Measurements from ENCODE around the gene BMPR1A. TPM values are rescaled to one million over a fixed set of nuclear protein-coding genes. Genes with fewer than 3 reads are reported as not detected.
"Not testable (repeated sequence)": the region's sequence is repeated elsewhere in the genome, so short reads cannot be mapped to it uniquely, and the experiment has no call there.

Gene BMPR1A
- total RNA-seq, 1 donor: 71.7 TPM

DNA sequence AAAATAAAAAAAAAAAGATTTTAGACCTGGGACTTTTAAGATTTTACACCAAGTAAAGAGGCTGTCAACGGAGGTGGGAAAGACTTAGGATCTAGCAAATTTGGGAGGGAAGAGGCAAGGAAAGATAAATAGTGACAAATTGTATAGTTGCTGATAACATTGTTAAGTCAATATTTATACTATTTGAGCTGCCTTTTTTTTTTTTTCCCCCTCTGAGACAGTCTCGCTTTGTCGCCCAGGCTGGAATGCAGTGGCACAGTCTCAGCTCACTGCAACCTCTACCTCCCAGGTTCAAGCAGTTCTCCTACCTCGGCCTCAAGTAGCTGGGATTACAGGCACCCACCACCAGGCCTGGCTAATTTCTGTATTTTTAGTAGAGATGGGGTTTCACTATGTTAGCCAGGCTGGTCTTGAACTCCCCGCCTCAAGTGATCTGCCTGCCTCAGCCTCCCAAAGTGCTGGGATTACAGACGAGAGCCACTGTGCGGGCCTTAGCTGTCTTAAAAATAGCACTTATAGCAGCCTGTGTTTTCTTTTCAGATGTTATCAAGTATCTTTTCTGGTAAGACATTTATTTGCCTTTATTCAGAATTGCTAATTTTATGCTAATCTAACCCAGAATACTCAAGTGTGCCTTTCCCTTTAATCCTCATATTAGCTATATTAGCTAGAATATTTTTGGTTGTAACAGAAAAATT is 106.5 kb downstream of the BMPR1A start:
- no peaks in the 10 kb centered on the region for H3K9me3 ChIP-seq (ENCODE audit: low read depth, low read length)
- H4K20me1 ChIP-seq (ENCODE audit: insufficient read depth, low read length): no peaks in the 10 kb centered on the region
- no peaks in the 10 kb centered on the region for H3K27me3 ChIP-seq (ENCODE audit: insufficient read depth, low read length)
- no peak overlapping the region for H3K4me3 ChIP-seq (ENCODE audit: insufficient read depth, low read length)
- no peaks in the 10 kb centered on the region for H3K36me3 ChIP-seq (ENCODE audit: insufficient read depth, low read length)
- TF ChIP-seq, protein P1, sequence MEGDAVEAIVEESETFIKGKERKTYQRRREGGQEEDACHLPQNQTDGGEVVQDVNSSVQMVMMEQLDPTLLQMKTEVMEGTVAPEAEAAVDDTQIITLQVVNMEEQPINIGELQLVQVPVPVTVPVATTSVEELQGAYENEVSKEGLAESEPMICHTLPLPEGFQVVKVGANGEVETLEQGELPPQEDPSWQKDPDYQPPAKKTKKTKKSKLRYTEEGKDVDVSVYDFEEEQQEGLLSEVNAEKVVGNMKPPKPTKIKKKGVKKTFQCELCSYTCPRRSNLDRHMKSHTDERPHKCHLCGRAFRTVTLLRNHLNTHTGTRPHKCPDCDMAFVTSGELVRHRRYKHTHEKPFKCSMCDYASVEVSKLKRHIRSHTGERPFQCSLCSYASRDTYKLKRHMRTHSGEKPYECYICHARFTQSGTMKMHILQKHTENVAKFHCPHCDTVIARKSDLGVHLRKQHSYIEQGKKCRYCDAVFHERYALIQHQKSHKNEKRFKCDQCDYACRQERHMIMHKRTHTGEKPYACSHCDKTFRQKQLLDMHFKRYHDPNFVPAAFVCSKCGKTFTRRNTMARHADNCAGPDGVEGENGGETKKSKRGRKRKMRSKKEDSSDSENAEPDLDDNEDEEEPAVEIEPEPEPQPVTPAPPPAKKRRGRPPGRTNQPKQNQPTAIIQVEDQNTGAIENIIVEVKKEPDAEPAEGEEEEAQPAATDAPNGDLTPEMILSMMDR (IDR thresholded peaks at IDR 0.05; ENCODE audit: extremely low read depth, low read depth, low read length): no peak
- H3K4me1 ChIP-seq (ENCODE audit: insufficient read depth, low read length): peaks cover under 1% of the 10 kb centered on the region
- H3K4me2 ChIP-seq (ENCODE audit: insufficient read depth, low read length): no peak overlapping the region
- DNase-seq (ENCODE audit: insufficient read length, low spot score, missing footprints): no peak
- H3K27ac ChIP-seq (ENCODE audit: low read depth, low read length): no peak overlapping the region
- H3K79me2 ChIP-seq (ENCODE audit: insufficient read depth, low read length): peaks cover 4% of the 10 kb centered on the region
- H2AFZ ChIP-seq (ENCODE audit: low read length): no peak overlapping the region

DNA sequence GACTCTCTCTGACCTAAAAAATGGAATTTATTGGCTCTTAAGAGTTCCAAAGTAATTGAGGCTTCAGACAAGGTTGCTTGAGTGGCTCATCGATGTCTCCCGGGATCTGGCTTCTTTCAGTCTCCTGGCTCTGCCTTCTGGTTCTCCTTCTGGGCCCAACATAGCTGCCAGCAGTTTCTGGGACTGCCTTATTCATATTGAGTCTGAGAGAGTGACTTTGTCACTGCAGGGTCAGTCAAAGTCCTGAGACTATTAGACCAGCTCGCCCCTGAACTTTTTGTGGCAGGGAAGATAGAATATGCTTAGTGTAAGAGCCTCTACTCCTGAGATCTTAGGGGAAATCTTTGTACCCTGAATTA is 107.0 kb downstream of the BMPR1A start:
- DNase-seq (ENCODE audit: insufficient read length, low spot score, missing footprints): no peak
- no peaks in the 10 kb centered on the region for H3K9me3 ChIP-seq (ENCODE audit: low read depth, low read length)
- H3K27me3 ChIP-seq (ENCODE audit: insufficient read depth, low read length): no peaks in the 10 kb centered on the region
- H3K79me2 ChIP-seq (ENCODE audit: insufficient read depth, low read length): peaks cover 4% of the 10 kb centered on the region
- H3K4me2 ChIP-seq (ENCODE audit: insufficient read depth, low read length): no peak overlapping the region
- no peaks in the 10 kb centered on the region for H3K4me1 ChIP-seq (ENCODE audit: insufficient read depth, low read length)
- no peaks in the 10 kb centered on the region for H3K36me3 ChIP-seq (ENCODE audit: insufficient read depth, low read length)
- TF ChIP-seq, protein P1 (IDR thresholded peaks at IDR 0.05; ENCODE audit: extremely low read depth, low read depth, low read length): no peak
- H3K27ac ChIP-seq (ENCODE audit: low read depth, low read length): no peak overlapping the region
- H2AFZ ChIP-seq (ENCODE audit: low read length): no peak overlapping the region
- no peak overlapping the region for H3K4me3 ChIP-seq (ENCODE audit: insufficient read depth, low read length)
- H4K20me1 ChIP-seq (ENCODE audit: insufficient read depth, low read length): no peaks in the 10 kb centered on the region

DNA sequence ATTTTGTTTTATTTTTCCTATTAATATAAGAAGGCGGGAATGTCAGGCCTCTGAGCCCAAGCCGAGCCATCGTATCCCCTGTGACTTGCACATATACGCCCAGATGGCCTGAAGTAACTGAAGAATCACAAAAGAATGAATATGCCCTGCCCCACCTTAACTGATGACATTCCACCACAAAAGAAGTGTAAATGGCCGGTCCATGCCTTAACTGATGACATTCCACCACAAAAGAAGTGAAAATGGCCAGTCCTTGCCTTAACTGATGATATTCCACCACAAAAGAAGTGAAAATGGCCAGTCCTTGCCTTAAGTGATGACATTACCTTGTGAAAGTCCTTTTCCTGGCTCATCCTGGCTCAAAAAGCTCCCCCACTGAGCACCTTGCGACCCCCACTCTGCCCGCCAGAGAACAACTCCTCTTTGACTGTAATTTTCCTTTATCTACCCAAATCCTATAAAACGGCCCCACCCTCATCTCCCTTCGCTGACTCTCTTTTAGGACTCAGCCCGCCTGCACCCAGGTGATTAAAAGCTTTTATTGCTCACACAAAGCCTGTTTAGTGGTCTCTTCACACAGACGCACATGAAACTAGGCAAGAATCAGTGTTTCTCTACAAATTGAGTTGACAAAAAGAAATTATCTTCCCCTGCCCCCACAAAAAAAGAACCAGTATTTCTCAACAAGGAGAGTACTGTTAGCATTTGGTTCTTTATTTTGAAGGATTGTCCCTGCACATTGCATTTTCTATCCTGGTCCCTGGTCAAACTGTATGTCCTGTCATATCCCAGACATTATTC is 108.8 kb downstream of the BMPR1A start:
- not testable (repeated sequence) for H3K79me2 ChIP-seq (ENCODE audit: insufficient read depth, low read length); H3K4me1 ChIP-seq (ENCODE audit: insufficient read depth, low read length); H2AFZ ChIP-seq (ENCODE audit: low read length); H3K27me3 ChIP-seq (ENCODE audit: insufficient read depth, low read length); H3K9me3 ChIP-seq (ENCODE audit: low read depth, low read length); DNase-seq (ENCODE audit: insufficient read length, low spot score, missing footprints); H4K20me1 ChIP-seq (ENCODE audit: insufficient read depth, low read length); H3K4me3 ChIP-seq (ENCODE audit: insufficient read depth, low read length); H3K4me2 ChIP-seq (ENCODE audit: insufficient read depth, low read length); H3K36me3 ChIP-seq (ENCODE audit: insufficient read depth, low read length); H3K27ac ChIP-seq (ENCODE audit: low read depth, low read length)

DNA sequence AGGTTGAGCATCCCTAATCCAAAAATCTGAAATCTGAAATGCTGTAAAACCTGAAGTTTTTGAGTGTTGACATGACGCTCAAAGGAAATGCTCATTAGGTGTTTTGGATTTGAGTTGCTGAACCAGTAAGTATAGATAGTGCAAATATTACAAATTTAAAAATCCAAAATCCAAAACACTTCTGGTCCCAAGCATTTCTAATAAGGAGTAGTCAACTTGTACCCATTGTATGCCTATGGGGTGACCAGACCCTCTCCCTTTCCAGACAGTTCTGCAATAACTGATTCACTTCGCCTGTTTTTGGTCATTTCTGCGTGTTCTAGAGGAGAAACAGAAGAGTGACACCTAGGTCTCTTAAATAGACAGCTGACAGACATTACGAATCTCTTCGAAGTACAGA is 110.7 kb downstream of the BMPR1A start:
- Histone ChIP-seq H3K4me1 (ENCODE audit: insufficient read depth, low read length) (no peaks in the 10 kb centered on the region), H3K9me3 (ENCODE audit: low read depth, low read length) (no peaks in the 10 kb centered on the region), H3K79me2 (ENCODE audit: insufficient read depth, low read length) (peaks cover 6% of the 10 kb centered on the region), H3K4me3 (ENCODE audit: insufficient read depth, low read length) (no peak overlapping the region), H3K36me3 (ENCODE audit: insufficient read depth, low read length) (no peaks in the 10 kb centered on the region), H3K27me3 (ENCODE audit: insufficient read depth, low read length) (no peaks in the 10 kb centered on the region), H3K27ac (ENCODE audit: low read depth, low read length) (no peak overlapping the region), H3K4me2 (ENCODE audit: insufficient read depth, low read length) (no peak overlapping the region), H2AFZ (ENCODE audit: low read length) (no peak overlapping the region), H4K20me1 (ENCODE audit: insufficient read depth, low read length) (peaks cover 9% of the 10 kb centered on the region)
- TF ChIP-seq, protein P1 (IDR thresholded peaks at IDR 0.05; ENCODE audit: extremely low read depth, low read depth, low read length): no peak
- DNase-seq (ENCODE audit: insufficient read length, low spot score, missing footprints): no peak
